ENCODE measurements around the gene CAMK2D.

- no peak for TF ChIP-seq CTCF (IDR thresholded peaks at IDR 0.05)
- TF ChIP-seq EP300 (IDR thresholded peaks at IDR 0.05), result no peak
Measured at GRCh38 chr4:113627321-113627720, 134.2 kb downstream of the CAMK2D start.

All from esophagus muscularis mucosa (tissue), 3 donors.